NCI-H460 (cell line): ENCODE measurements around the gene TTC39B. TPM values are rescaled to one million over a fixed set of nuclear protein-coding genes. Genes with fewer than 3 reads are reported as not detected.

Source experiments
- DNase-seq: peaks from one replicate; pipeline ENCODE4 v3.0.0-alpha.2; 2016; ENCODE audit warnings: low read depth; ENCODE audit errors: extremely low read depth
- small RNA-seq, 2 experiments: library from RNA; depleted of rRNA; stranded (forward); fragments of <200 nt; gene quantifications; one replicate each; pipeline ENCODE3, GENCODE V24; 2014
- total RNA-seq: library from RNA; depleted of rRNA; stranded (reverse); fragments of >200 nt; shearing (Covaris generic); gene quantifications from 2 replicates; pipeline ENCODE4 v1.2.3, GENCODE V29; 2014; rRNA removed

Gene TTC39B
- total RNA-seq, 1 experiment from 2014 or later, result 10.5 TPM

DNA sequence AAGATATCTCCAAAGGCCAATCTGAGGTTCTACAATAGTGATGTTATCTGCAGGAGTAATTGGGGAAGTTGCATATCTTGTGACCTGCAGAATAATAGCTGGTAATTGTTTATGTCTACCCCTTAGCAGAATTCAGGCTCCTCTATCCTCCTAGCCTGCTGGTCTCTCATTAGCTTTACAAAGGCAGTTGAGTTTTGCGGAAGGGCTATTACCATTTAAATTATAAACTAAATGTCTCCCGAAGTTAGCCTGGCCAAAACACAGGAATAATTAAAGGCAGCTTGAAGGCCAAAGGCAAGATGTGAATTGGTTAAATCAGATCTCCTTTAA lies 168.7 kb downstream of the TTC39B start:
- DNase-seq, result no peak

GRCh38 chr9:15137658-15138356 lies 169.2 kb downstream of the TTC39B start:
- no peak for DNase-seq

DNA sequence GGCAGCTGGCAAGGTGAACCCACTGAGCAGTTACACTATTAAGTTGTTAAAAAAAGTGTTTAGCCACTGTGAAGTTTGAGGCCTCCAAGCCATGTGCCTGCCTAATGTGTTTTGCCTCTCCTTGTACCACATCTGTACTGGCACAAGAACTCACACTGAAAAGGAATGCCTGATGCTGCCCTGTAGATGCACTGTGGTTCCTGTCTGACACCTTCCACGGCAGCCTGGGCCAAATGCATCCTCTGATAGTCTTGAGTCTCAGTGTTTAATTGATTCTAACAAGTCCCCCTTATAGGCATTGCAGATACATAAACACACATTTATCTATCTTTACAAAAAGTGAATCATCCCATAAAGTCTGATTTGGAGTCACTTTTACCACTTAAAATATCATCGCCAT lies 169.9 kb downstream of the TTC39B start:
- no peak for DNase-seq

GRCh38 chr9:15136646-15137045 lies 170.4 kb downstream of the TTC39B start:
- DNase-seq, result no peak

DNA sequence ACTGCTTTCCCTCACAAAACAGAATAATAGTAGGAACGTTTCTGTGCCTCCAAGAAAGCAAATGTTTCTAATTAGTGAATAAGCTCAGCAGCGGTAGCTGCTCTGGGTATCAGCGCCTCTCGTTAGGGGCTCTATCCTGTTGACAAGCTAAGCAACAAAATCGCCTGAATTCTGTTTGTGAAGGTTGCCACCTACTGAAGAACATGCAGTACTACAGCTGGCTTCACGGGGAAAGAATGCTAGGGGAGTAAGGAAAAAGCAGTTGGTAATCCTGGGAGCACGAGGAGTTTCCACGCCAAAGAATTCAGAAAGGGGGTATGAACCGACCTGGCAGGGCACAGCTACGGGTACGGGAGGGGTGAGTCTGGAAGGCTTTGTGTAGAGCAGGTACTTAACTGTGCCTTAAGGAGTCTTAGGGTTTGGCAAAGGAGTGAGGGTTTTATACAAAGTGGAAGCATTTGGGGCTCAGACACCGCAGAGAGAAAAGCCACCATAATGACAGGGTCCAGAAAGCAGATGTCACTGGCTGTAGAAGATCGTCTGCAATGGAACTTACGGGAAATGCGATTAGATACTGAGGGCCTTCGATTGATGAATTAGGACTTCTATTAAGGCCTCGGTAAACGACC lies 171.7 kb downstream of the TTC39B start:
- DNase-seq, result peak; percentile 61

DNA sequence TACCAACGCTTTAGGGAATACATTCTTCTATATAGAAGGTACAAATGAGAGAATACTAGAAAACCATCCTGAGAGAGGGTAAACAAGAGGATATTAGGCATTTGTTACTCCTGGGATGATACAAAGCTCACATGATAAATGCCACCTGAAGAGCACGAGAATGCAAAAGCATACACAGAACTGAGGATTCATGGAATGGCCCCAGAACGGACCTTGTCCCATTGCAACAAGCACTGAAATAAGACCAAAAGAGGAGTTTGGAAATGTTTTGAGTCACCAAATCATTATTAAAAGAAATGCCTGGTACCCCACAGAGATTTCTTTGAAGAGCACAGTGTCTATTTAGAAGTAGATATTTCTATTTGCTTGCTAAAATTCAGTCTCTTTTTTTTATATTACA lies 173.5 kb downstream of the TTC39B start:
- DNase-seq, result no peak

DNA sequence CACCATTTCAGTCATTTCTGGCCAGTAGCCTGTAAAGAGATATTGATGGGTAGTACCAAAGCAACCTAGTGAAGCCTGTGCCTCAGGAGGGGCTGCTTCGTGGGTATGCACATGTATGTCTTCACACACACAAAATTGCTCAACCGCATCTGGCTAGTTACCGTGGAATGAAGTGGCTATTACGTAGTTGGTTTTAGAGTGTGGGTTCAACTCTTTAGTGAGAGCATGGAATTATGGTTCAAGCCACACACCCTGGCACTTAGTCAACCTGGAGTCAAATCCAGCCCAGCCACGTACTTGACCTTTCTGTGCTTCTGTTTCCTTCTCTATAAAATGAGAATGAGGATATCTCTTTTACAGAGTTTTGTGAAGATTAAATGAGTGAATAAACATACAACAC lies 174.9 kb downstream of the TTC39B start:
- DNase-seq, result no peak

- no peak for DNase-seq
These were observed 175.9 kb downstream of the TTC39B start for GRCh38 chr9:15131094-15131493.

DNA sequence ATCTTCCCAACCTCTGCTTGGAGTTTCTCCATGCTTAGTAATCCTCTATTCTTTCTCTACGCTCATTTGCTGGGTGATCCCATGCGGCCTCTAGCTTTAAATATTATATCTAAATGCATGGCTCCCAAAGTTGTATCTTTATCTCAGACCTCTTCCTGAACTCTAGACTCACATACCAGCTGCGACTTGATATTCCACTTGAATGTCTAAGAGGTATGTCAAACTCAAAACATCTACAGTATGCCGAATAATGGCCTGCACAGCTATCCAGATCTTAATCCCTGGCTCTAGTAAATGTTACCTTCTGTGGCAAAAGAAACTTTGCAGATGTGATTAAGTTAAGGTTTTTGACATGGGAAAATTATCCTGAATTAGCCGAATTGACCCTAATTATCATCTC lies 179.2 kb downstream of the TTC39B start:
- DNase-seq, result no peak

GRCh38 chr9:15121630-15122029 lies 185.4 kb downstream of the TTC39B start:
- no peak for DNase-seq

GRCh38 chr9:15116130-15116580 lies 190.9 kb downstream of the TTC39B start:
- DNase-seq, result no peak

GRCh38 chr9:15115702-15116101 lies 191.3 kb downstream of the TTC39B start:
- no peak for DNase-seq

DNA sequence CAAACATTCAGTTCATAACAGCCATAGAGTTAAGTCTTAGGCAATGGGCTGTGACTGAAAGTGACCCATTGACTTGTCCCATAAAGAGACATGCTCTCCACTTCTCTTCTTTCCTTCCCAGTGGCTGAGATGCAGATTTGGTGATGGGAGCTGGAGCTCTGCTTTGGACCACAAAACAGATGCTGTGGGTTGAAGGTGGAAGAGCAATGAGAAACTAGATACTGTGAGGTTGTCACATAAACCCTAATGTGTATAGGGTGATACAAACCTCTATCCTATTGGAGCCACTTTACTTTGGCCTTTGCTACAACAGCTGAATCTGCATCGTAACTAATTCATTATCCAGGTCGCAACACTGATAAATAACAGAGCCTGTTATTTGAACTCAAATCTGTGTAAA lies 192.0 kb downstream of the TTC39B start:
- DNase-seq, result no peak

Small RNAs within 50 kb of the gene (small RNA-seq; reads per million reads assigned to genes)
- gene RNU6-559P, result 0 reads per million in 2 experiments

Other genes with a start within 250 kb of the TTC39B start
- gene SNAPC3, start 115.7 kb upstream of the TTC39B start, total RNA-seq, result 23.6 and 27.5 TPM in 2 replicates
- 72.1 and 74.8 TPM in 2 replicates for gene PSIP1, start 203.8 kb upstream of the TTC39B start, total RNA-seq
- 1.9 and 2.6 TPM in 2 replicates for gene CCDC171, start 245.8 kb upstream of the TTC39B start, total RNA-seq